NCI-H345 treated with DMSO at 0.1 percent for 48 hours (cell line): ENCODE data around the gene PPP1R3F.
"Not testable (repeated sequence)": the region's sequence is repeated elsewhere in the genome, so short reads cannot be mapped to it uniquely, and the experiment has no call there.

Experiments used
- DNase-seq: peaks from one replicate; lab custom pipeline; 2025; ENCODE audit not compliant: unreplicated experiment; lab: John Stamatoyannopoulos, UW

Gene PPP1R3F

GRCh38 chrX:49272421-49272820 lies 2.8 kb downstream of the PPP1R3F start:
- no peak for DNase-seq

- DNase-seq: no peak
These were observed 3.7 kb downstream of the PPP1R3F start for GRCh38 chrX:49273181-49273727.

- no peak for DNase-seq
These were observed 6.6 kb downstream of the PPP1R3F start for GRCh38 chrX:49276207-49276606.

- DNase-seq: no peak
These were observed 7.3 kb downstream of the PPP1R3F start for GRCh38 chrX:49276671-49277534.

- no peak for DNase-seq
These were observed 7.9 kb downstream of the PPP1R3F start for GRCh38 chrX:49277535-49277830.

GRCh38 chrX:49278081-49278480 lies 8.5 kb downstream of the PPP1R3F start:
- DNase-seq: no peak

- no peak for DNase-seq
These were observed 13.0 kb downstream of the PPP1R3F start for GRCh38 chrX:49282647-49283011.

GRCh38 chrX:49284212-49284611 lies 14.6 kb downstream of the PPP1R3F start:
- no peak for DNase-seq

GRCh38 chrX:49286136-49286535 lies 16.5 kb downstream of the PPP1R3F start:
- no peak for DNase-seq

- DNase-seq: no peak
These were observed 17.0 kb downstream of the PPP1R3F start for GRCh38 chrX:49286581-49286980.

GRCh38 chrX:49287665-49288064 lies 18.1 kb downstream of the PPP1R3F start:
- no peak for DNase-seq

GRCh38 chrX:49290215-49290614 lies 20.6 kb downstream of the PPP1R3F start:
- no peak for DNase-seq

- no peak for DNase-seq
These were observed 22.2 kb downstream of the PPP1R3F start for GRCh38 chrX:49291615-49292337.

GRCh38 chrX:49292400-49293362 lies 23.1 kb downstream of the PPP1R3F start:
- no peak for DNase-seq

GRCh38 chrX:49299293-49299692 lies 29.7 kb downstream of the PPP1R3F start:
- DNase-seq: not testable (repeated sequence)

GRCh38 chrX:49300703-49301102 lies 31.1 kb downstream of the PPP1R3F start:
- no peak for DNase-seq

GRCh38 chrX:49303346-49303745 lies 33.8 kb downstream of the PPP1R3F start, which contains the start of gene GAGE10:
GAGE10 (plus strand) TSS chrX:49303646; CDS start chrX:49304860, 1,214 bp downstream.
- DNase-seq: no peak

GRCh38 chrX:49307775-49308174 lies 38.2 kb downstream of the PPP1R3F start:
- DNase-seq: not testable (repeated sequence)

GRCh38 chrX:49308604-49309269 lies 39.1 kb downstream of the PPP1R3F start:
- DNase-seq: no peak

- DNase-seq: no peak
These were observed 39.9 kb downstream of the PPP1R3F start for GRCh38 chrX:49309401-49309981.
